Natural killer cell (primary cell): ENCODE results near the gene CD300E. TPM values are rescaled to one million over a fixed set of nuclear protein-coding genes. Genes with fewer than 3 reads are reported as not detected.

Experiments used
- ATAC-seq, 3 donors: fragments of 150-1000 bp in 2 of 3; fragments of 200-7000 bp in 1 of 3; cut with Tn5 transposase; 1 replicate in 1 of 3; 2 replicates in 2 of 3; pipeline ENCODE4 v1.10.0; 2021; ENCODE audit warnings: mild to moderate bottlenecking in 2 of 3, moderate library complexity in 2 of 3
- DNase-seq, 2 donors: peaks; one replicate each; pipeline versions ENCODE4 v3.0.0 to v3.0.0-alpha.2; 2013 to 2021; ENCODE audit warnings: mixed read lengths in 1 of 2
- H3K27ac ChIP-seq: one replicate; pipeline ENCODE4 v1.5.1; 2013; ENCODE audit warnings: mild to moderate bottlenecking, low read length
- H3K27me3 ChIP-seq: one replicate; pipeline ENCODE4 v1.6.1; 2013; ENCODE audit warnings: low read length; ENCODE audit not compliant: control insufficient read depth, insufficient read depth
- H3K36me3 ChIP-seq: one replicate; pipeline ENCODE4 v1.6.1; 2013; ENCODE audit warnings: low read length; ENCODE audit not compliant: control insufficient read depth, insufficient read depth
- H3K4me1 ChIP-seq: one replicate; pipeline ENCODE4 v1.6.1; 2013; ENCODE audit warnings: low read length; ENCODE audit not compliant: control insufficient read depth, insufficient read depth
- H3K4me3 ChIP-seq: one replicate; pipeline ENCODE4 v1.5.1; 2013; ENCODE audit warnings: low read length
- H3K9me3 ChIP-seq: one replicate; pipeline ENCODE4 v1.6.1; 2013; ENCODE audit warnings: low read length; ENCODE audit not compliant: control insufficient read depth, insufficient read depth
- H3K27ac Mint-ChIP-seq, 2 donors: one replicate each; pipeline ENCODE4 v1.8.0; 2022; ENCODE audit warnings: mild to moderate bottlenecking in 2 of 2, mixed read lengths in 2 of 2, moderate library complexity in 1 of 2
- H3K27me3 Mint-ChIP-seq, 2 donors: one replicate each; pipeline ENCODE4 v1.8.0; 2022; ENCODE audit warnings: low read depth in 2 of 2, mixed read lengths in 2 of 2
- H3K36me3 Mint-ChIP-seq: one replicate; pipeline ENCODE4 v1.8.0; 2022; ENCODE audit warnings: mixed read lengths
- H3K4me1 Mint-ChIP-seq, 2 donors: one replicate each; pipeline ENCODE4 v1.8.0; 2022; ENCODE audit warnings: mixed read lengths in 2 of 2
- H3K4me3 Mint-ChIP-seq: one replicate; pipeline ENCODE4 v1.8.0; 2022; ENCODE audit warnings: mild to moderate bottlenecking, moderate library complexity, mixed read lengths
- H3K9me3 Mint-ChIP-seq, 2 donors: one replicate each; pipeline ENCODE4 v1.8.0; 2022; ENCODE audit warnings: mixed read lengths in 2 of 2
- CTCF ChIP-seq: fragments of 200-600 bp; IDR thresholded peaks from one replicate; pipeline ENCODE4 v1.8.0; 2022; ENCODE audit warnings: antibody characterized with exemption
- WGBS: methylation state at CpG from one replicate; pipeline ENCODE4 v1.1.7; 2013; ENCODE audit warnings: missing lambda C conversion rate; ENCODE audit not compliant: insufficient coverage; 5-methylcytosine and 5-hydroxymethylcytosine counted together
- intact Hi-C: fragments of 100-400 bp; cut with micrococcal nuclease; formaldehyde crosslinking; loops from one replicate; pipeline ENCODE4 v1.14.2; 2022
- total RNA-seq, 4 donors: library from RNA; stranded (reverse); fragments of 120-200 nt in 1 of 4; gene quantifications; one replicate each; pipeline versions ENCODE4 v1.2.3 to v1.2.4, GENCODE V29; 2013 to 2022

Gene CD300E
- total RNA-seq, 3 donors from 2014 or later (not counting 1 experiment from before 2014, with no cell fraction given) = 6.9 to 10.0 (median 8.9) TPM

GRCh38 chr17:74642995-74643394, 19.5 kb upstream of the CD300E start:
- H3K9me3 Mint-ChIP-seq = no peaks in the 10 kb centered on the region
- peaks cover 21 to 27% of the 10 kb centered on the region in 2 donors for H3K4me1 Mint-ChIP-seq
- TF ChIP-seq CTCF = no peak
- intact Hi-C loops = no loop called here
- H3K4me3 Mint-ChIP-seq = no peak overlapping the region
- Histone ChIP-seq H3K27ac (no peak overlapping the region), H3K4me3 (no peak overlapping the region), H3K36me3 (no peaks in the 10 kb centered on the region), H3K4me1 (peaks cover 41% of the 10 kb centered on the region), H3K27me3 (no peaks in the 10 kb centered on the region), H3K9me3 (no peaks in the 10 kb centered on the region)
- WGBS = 92% methylated on average over 7 of the region's 7 CpGs
- no peaks in the 10 kb centered on the region for H3K36me3 Mint-ChIP-seq
- H3K27me3 Mint-ChIP-seq = peaks cover 29 to 43% of the 10 kb centered on the region in 2 donors
- DNase-seq = no peak
- H3K27ac Mint-ChIP-seq = no peak overlapping the region
- ATAC-seq = no peak

- Histone ChIP-seq H3K27ac (peak overlapping the region; percentile 64), H3K27me3 (no peaks in the 10 kb centered on the region), H3K36me3 (no peaks in the 10 kb centered on the region), H3K4me1 (peaks cover 45% of the 10 kb centered on the region), H3K4me3 (no peak overlapping the region), H3K9me3 (no peaks in the 10 kb centered on the region)
- H3K27me3 Mint-ChIP-seq = peaks cover 29 to 43% of the 10 kb centered on the region in 2 donors
- no peaks in the 10 kb centered on the region for H3K9me3 Mint-ChIP-seq
- no peak for TF ChIP-seq CTCF
- no peak overlapping the region for H3K4me3 Mint-ChIP-seq
- H3K36me3 Mint-ChIP-seq = no peaks in the 10 kb centered on the region
- H3K27ac Mint-ChIP-seq = no peak overlapping the region
- DNase-seq = no peak
- peaks cover 21 to 27% of the 10 kb centered on the region in 2 donors for H3K4me1 Mint-ChIP-seq
- WGBS = 69% methylated on average over 4 of the region's 4 CpGs
- intact Hi-C loops = no loop called here
- ATAC-seq = no peak
These were observed 19.0 kb upstream of the CD300E start for GRCh38 chr17:74642556-74642955.

GRCh38 chr17:74641958-74642298, 18.4 kb upstream of the CD300E start:
- Histone ChIP-seq H3K4me3 (no peak overlapping the region), H3K4me1 (peaks cover 51% of the 10 kb centered on the region), H3K36me3 (no peaks in the 10 kb centered on the region), H3K27ac (peak overlapping the region; percentile 64), H3K27me3 (no peaks in the 10 kb centered on the region), H3K9me3 (no peaks in the 10 kb centered on the region)
- H3K4me1 Mint-ChIP-seq = peaks cover 21 to 31% of the 10 kb centered on the region in 2 donors
- peak overlapping the region in 1 of 2 donors; percentile 84 for H3K27ac Mint-ChIP-seq
- ATAC-seq (no peak), DNase-seq (no peak)
- no peaks in the 10 kb centered on the region for H3K9me3 Mint-ChIP-seq
- H3K4me3 Mint-ChIP-seq = no peak overlapping the region
- TF ChIP-seq CTCF = no peak
- no peaks in the 10 kb centered on the region for H3K36me3 Mint-ChIP-seq
- H3K27me3 Mint-ChIP-seq = peaks cover 29 to 43% of the 10 kb centered on the region in 2 donors
- 95% methylated on average over 2 of the region's 2 CpGs for WGBS
- intact Hi-C loops = no loop called here

GRCh38 chr17:74641224-74641957, 17.9 kb upstream of the CD300E start:
- ATAC-seq = no peak
- H3K4me3 ChIP-seq = no peak overlapping the region
- 69% methylated on average over 6 of the region's 6 CpGs for WGBS

More at GRCh38 chr17:74641224-74641957, 17.9 kb upstream of the CD300E start:
- Mint-ChIP-seq H3K27ac (peak overlapping the region in 1 of 2 donors; percentile 84), H3K36me3 (no peaks in the 10 kb centered on the region), H3K27me3 (peaks cover 29 to 43% of the 10 kb centered on the region in 2 donors), H3K9me3 (no peaks in the 10 kb centered on the region), H3K4me3 (no peak overlapping the region), H3K4me1 (peaks cover 21 to 31% of the 10 kb centered on the region in 2 donors)
- TF ChIP-seq CTCF = no peak
- intact Hi-C loops = no loop called here
- peaks cover 55% of the 10 kb centered on the region for H3K4me1 ChIP-seq
- no peaks in the 10 kb centered on the region for H3K27me3 ChIP-seq
- H3K36me3 ChIP-seq = no peaks in the 10 kb centered on the region
- DNase-seq = no peak
- H3K9me3 ChIP-seq = no peaks in the 10 kb centered on the region
- H3K27ac ChIP-seq = peak overlapping the region; percentile 54
